ENCODE measurements around the gene TOX2.

TOX2 gene

DNA sequence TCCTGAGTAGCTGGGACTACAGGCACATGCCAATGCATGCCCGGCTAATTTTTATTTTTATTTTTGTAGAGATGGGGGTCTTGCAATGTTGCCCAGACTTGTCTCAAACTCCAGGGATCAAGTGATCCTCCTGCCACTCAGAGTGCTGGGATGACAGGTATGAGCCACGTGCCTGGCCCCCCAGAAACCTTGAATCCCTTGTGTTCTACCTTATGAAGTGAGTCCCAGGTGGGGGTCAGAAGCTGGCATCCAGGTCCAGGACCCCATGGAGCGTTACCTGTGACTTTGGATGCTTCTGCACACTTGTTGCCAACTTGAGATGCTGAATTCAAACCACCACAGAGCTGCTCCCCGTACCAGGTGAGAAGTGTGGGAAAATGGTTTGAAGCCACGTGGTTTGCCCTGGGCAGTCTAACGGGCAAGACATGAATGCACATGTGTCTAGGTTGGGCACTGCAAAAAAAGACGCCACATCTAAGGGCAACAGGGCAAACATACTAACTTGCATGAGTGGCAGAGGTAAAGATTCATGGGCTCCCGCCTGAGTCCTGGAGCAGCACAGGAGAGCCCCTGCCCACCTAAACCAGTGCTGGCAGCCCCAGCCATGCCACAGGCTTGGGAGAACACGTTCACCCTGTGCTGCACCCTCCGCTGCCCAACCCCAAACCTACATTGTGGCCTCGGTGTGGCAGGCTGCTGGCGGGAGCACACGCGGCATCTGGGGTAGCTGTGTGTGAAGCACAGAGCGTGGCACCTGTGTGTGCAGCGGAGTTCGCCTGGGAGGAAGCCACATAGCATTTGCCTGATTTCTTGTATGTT, 171.2 kb downstream of the TOX2 start:
- H3K4me3 ChIP-seq (ENCODE audit: low read depth, low read length): no peak overlapping the region
- peaks cover 23% of the 10 kb centered on the region for H3K4me1 ChIP-seq
- TF ChIP-seq, protein P1, sequence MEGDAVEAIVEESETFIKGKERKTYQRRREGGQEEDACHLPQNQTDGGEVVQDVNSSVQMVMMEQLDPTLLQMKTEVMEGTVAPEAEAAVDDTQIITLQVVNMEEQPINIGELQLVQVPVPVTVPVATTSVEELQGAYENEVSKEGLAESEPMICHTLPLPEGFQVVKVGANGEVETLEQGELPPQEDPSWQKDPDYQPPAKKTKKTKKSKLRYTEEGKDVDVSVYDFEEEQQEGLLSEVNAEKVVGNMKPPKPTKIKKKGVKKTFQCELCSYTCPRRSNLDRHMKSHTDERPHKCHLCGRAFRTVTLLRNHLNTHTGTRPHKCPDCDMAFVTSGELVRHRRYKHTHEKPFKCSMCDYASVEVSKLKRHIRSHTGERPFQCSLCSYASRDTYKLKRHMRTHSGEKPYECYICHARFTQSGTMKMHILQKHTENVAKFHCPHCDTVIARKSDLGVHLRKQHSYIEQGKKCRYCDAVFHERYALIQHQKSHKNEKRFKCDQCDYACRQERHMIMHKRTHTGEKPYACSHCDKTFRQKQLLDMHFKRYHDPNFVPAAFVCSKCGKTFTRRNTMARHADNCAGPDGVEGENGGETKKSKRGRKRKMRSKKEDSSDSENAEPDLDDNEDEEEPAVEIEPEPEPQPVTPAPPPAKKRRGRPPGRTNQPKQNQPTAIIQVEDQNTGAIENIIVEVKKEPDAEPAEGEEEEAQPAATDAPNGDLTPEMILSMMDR (IDR thresholded peaks at IDR 0.05; ENCODE audit: low read depth, low read length): no peak
- no peaks in the 10 kb centered on the region for H3K9me3 ChIP-seq
- H3K27me3 ChIP-seq: no peaks in the 10 kb centered on the region
- no peaks in the 10 kb centered on the region for H3K36me3 ChIP-seq
- DNase-seq: no peak

DNA sequence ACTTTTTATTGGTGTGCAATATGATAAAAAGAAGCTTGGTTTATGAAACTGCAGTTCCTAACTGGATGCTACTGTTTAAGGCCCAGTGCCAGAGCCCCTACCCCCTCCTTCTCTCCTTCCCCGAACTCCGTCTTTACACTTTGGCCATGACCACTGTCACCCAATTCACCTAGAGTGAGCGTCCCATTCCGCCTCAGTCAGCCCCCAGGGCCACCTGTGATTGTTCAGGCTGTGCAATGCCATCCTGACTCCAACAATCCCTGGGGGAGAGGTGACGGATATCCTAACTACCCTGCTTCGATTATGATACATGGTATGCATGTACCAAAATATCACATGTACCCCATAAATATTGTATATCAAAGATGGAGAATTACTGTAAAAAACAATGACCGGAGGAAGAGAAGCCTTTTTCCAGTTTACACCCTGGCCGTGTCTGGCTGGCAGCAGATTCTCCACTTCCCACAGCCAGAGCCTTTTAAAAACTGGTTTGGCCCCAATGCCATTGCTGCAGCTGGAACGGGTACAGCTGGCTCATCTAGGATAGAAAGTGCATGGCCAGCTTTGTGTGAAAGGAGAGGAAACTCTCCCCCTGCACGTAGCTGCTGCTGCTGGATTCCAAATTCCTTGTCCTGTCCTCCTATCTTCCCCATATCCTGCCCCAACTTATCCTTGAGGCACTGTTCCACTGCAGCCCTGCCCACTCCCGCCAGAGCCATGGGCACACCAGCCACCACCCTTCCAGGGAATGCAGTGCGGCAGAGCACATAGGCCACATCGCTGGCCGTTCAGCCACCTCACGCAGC, 172.6 kb downstream of the TOX2 start:
- Histone ChIP-seq H3K4me3 (ENCODE audit: low read depth, low read length) (no peak overlapping the region), H3K27me3 (no peaks in the 10 kb centered on the region), H3K36me3 (no peaks in the 10 kb centered on the region), H3K9me3 (no peaks in the 10 kb centered on the region), H3K4me1 (peaks cover 23% of the 10 kb centered on the region)
- TF ChIP-seq, protein P1 (IDR thresholded peaks at IDR 0.05; ENCODE audit: low read depth, low read length): no peak
- no peak for DNase-seq

DNA sequence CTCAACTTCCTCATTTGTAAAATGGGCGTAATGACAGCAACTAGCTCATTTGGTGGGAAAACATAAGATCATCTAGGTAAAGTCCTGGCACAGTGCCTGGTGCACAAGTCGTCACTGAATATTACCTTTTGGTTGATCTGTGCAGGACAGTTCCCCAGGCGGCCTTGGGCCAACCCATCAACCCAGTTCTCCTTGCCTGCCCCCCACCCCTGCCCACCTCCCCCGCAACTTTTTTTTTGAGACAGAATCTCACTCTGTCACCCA, 173.1 kb downstream of the TOX2 start:
- Histone ChIP-seq H3K9me3 (no peaks in the 10 kb centered on the region), H3K4me1 (peaks cover 22% of the 10 kb centered on the region), H3K4me3 (ENCODE audit: low read depth, low read length) (no peak overlapping the region), H3K27me3 (no peaks in the 10 kb centered on the region), H3K36me3 (no peaks in the 10 kb centered on the region)
- TF ChIP-seq, protein P1 (IDR thresholded peaks at IDR 0.05; ENCODE audit: low read depth, low read length): no peak
- no peak for DNase-seq

DNA sequence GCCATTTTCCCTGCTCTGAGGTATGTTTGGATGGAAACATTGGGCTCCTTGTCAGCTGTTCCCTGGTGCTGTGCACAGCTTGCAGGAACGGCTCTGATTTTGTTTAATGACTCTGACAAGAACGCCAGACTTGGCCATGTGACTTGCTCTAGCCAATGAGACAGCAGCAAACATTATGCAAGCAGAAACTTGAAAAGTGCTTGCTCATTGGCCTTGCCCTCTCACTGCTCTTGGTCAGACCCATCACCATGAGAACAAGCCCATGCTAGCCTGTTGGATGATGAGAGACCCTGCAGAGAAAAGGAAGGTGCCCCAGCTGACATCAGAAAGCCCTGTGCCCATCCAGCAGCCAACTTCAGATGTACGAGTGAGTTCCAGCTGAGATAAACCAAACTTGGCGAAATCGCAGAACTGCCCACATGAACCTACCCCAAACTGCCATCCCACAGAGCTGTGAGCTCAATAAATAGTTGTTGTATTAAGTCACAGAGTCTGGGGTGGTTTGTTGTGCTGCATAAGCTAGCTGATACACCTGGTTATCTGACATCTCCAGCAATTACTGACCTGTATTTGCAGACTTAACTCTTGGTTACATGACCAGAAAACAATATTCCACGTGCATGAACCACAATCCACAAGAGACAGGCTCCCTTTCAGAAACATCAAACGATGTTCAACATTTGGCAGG, 175.5 kb downstream of the TOX2 start:
- peaks cover 12% of the 10 kb centered on the region for H3K4me1 ChIP-seq
- no peaks in the 10 kb centered on the region for H3K27me3 ChIP-seq
- no peaks in the 10 kb centered on the region for H3K36me3 ChIP-seq
- no peaks in the 10 kb centered on the region for H3K9me3 ChIP-seq
- H3K4me3 ChIP-seq (ENCODE audit: low read depth, low read length): peak overlapping the region; percentile 9
- TF ChIP-seq, protein P1 (IDR thresholded peaks at IDR 0.05; ENCODE audit: low read depth, low read length): no peak
- peak; percentile 77 for DNase-seq

DNA sequence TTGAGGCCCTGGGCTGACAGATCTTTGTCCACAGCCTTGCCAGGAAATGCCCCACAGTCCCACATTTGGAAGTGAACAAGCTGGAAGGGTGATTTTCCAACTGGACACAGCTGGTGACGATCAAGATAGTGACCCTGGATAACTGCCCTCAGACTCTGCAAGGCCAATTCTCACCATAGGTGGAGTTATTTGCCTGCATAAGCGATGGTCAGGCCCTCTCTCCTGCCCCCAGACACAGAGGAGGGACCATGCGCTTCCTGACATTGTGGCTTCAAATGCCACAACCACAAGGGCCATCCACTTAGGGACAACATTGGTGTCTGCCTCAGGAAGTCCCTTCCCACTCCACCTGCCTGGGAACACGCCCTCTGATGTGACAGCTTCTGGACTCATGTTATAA, 176.4 kb downstream of the TOX2 start:
- Histone ChIP-seq H3K4me1 (peaks cover 12% of the 10 kb centered on the region), H3K27me3 (no peaks in the 10 kb centered on the region), H3K4me3 (ENCODE audit: low read depth, low read length) (no peak overlapping the region), H3K36me3 (no peaks in the 10 kb centered on the region), H3K9me3 (no peaks in the 10 kb centered on the region)
- TF ChIP-seq, protein P1 (IDR thresholded peaks at IDR 0.05; ENCODE audit: low read depth, low read length): no peak
- DNase-seq: no peak

Measured in BE2C (cell line).